Inflammatory macrophage treated with lipopolysaccharide for 1 hour (primary cell): Measurements from ENCODE around the gene TDRD12.

Source experiments
- DNase-seq, 2 donors: peaks; one replicate each; pipeline ENCODE4 v3.0.0-alpha.2; 2020 to 2022

Gene TDRD12

DNA sequence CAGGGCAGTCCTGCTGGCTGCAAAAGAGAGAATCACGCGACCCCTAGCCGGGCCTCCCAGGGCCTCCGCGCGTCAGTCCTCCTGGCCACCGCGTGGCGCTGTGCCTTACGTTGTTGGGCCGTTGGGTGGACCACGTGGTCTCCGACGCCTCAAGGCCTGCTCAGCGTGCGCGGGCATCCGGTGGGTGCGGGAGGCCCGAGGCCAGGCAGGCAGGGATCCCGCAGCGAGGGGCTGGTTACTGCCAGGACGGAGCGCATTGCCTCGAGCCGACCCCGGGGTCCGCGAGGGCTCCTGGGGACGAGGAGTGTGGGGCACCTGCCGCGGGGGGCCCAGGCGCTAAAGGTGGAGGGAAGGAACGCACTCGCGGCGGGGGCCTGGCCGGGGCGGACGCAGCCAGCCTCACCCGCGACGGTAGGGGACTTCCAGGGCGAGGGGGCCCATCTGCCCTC is at the start of gene TDRD12:
Gene TDRD12 (plus strand): TSS at position 157 of the 449 bp plus-strand sequence. CDS start 306 bp downstream, outside the sequence.
- no peak for DNase-seq

- no peak for DNase-seq
These were observed 47.5 kb upstream of the TDRD12 start for GRCh38 chr19:32671883-32672593.

DNA sequence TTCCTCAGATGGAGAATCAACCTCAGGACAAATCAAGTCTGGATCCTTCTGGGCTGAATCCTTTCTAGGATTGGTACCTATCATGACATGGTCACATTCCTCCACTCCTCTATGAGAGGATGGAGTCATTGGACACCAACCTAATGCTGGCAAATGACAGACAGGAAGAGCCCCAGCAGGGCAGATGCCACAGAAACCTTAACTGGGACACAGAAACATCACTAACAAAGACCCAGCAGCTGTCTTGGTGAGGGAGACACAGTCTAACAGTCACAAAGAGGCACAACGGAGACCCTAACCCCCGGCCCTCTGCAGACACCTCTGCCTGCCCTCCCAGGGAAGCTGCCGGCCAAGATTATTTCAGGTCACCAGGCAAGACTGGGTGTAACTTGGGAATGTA is 46.7 kb upstream of the TDRD12 start:
- DNase-seq, result no peak

DNA sequence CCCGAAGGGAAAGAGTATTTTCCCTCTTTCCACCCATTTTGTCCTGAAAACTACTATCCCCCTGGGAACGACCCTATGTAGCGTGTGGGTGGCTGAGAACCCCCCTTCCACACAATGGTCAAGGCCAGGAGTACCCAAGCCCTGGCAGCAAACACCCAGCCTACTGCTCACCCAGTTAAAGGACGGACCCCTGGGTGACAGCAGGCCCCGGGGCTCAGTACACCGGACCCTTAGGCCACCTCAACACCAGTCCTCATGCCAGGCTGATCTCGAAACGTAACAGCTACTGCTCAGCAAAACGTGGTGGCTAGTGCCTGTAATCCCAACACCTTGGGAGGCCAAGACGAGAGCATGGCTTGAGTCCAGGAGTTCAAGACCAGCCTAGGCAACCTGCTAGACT is 46.0 kb upstream of the TDRD12 start:
- DNase-seq, result no peak

GRCh38 chr19:32674153-32674930 is 45.2 kb upstream of the TDRD12 start:
- DNase-seq, result no peak

- DNase-seq, result peak; percentile 97 to 99
These were observed 44.4 kb upstream of the TDRD12 start, which contains the start of gene ANKRD27 for GRCh38 chr19:32674931-32675719. TSS of gene ANKRD27 (minus strand) at chr19:32675180. CDS start at chr19:32659015, 16,165 bp downstream.

- peak; percentile 58 to 66 for DNase-seq
These were observed 43.8 kb upstream of the TDRD12 start, which contains the start of gene RGS9BP for GRCh38 chr19:32675720-32676185. TSS of gene RGS9BP (plus strand) at chr19:32675848. CDS start at chr19:32676264, 416 bp downstream.

DNA sequence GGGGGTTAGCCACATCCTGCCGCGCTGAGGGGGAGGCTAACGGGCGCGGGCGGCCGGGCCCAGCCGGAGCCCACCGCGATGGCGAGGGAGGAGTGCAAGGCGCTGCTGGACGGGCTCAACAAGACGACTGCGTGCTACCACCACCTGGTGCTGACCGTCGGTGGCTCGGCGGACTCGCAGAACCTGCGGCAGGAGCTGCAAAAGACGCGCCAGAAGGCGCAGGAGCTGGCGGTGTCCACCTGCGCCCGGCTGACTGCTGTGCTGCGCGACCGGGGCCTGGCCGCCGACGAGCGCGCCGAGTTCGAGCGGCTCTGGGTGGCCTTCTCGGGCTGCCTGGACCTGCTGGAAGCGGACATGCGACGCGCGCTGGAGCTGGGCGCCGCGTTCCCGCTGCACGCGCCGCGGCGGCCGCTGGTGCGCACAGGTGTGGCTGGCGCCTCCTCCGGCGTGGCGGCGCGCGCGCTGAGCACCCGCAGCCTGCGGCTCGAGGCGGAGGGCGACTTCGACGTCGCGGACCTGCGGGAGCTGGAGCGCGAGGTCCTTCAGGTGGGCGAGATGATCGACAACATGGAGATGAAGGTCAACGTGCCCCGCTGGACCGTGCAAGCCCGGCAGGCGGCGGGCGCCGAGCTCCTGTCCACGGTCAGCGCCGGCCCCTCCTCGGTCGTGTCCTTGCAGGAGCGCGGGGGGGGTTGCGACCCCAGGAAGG is 43.2 kb upstream of the TDRD12 start:
- DNase-seq, result no peak

- DNase-seq, result no peak
These were observed 42.6 kb upstream of the TDRD12 start for GRCh38 chr19:32676895-32677359.

DNA sequence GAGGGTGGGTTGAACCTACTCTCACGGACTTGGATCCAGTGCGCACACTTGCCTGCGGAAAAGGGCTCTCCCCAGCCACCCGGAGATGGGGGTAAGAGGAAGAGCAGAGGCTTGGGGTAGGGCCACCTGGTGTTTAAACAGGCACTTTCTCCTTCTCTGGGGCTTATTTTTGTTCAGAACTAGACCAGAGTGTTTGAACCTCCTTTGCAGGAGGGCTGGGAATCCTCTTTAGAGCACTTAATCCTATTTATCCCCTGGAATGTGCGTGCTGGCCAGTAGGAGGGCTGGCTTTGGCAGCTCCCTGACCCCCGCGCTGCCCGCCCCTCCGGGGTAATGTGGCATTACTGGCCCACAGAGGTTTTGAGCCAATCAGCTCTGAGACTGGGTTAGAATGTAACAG is 41.9 kb upstream of the TDRD12 start:
- no peak for DNase-seq

GRCh38 chr19:32680986-32681385 is 38.6 kb upstream of the TDRD12 start:
- DNase-seq, result peak in 1 of 2 donors; percentile 26

GRCh38 chr19:32682317-32682716 is 37.2 kb upstream of the TDRD12 start:
- DNase-seq, result no peak

DNA sequence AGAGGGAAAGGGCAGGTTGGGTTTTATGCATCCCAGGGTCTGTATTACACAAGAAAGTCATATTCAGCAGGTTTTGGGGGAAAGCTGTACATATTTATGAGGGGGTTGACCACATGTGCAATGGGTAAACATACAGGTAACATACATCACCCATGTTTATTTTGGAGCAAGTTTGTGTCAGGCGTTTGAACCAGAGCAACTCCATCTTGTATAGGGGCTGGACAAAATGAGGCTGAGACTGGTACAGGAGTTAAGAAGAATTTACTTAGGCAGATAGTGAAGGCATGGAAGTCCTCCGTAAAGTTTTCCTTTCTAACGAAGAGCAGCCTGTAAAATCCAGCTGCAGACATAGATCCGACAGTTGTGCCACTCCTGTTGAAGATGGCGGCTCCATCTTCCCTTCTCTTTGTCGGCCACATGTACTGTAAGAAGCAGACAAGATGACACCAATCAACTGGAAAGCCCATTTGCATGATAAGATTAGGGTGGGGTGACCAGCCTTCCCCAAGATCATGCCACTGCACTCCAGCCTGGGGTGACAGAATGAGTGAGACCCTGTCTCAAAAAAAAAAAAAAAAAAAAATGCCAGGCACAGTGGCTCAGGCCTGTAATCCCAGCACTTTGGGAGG is 32.6 kb upstream of the TDRD12 start:
- no peak for DNase-seq

- no peak for DNase-seq
These were observed 31.9 kb upstream of the TDRD12 start for GRCh38 chr19:32687681-32688080.

- no peak for DNase-seq
These were observed 31.3 kb upstream of the TDRD12 start for GRCh38 chr19:32688311-32688710.

DNA sequence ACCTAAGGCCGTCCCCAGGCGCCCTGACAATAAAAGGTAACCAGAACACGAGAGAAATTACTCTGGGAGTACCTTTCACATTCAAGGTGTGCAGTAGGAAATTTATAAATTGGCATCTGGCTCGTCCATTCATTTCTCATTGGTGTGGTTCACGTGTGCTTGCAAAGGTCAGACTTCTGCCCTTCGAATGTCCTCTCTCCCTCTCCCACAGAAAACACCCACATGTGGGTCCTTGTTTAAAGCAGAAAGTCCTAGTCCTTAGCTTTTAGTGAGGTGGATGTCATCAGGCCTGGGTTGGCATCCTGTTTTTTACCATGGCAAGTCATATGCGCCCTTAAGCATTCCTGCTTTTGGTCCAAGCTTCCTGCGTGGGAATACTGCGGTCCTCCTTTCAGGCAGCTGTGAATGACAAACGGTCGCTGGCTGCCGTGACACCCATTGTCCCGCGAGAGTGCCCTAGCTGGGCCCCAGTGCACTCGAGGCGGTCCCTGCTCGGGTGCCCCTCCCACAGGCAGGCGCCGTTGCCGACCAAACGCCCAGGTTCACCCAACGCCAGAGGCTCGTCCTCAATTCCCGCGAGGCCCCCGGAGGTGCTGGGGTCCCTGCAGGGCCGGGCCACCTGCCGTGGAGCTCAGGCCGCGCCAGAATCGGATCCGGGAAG is 28.1 kb upstream of the TDRD12 start, which contains the start of gene NUDT19:
Gene NUDT19 (plus strand): TSS at position 531 of the 661 bp plus-strand sequence. CDS start 140 bp downstream, outside the sequence.
- peak; percentile 77 to 78 for DNase-seq

- DNase-seq, result peak; percentile 77 to 89
These were observed 27.4 kb upstream of the TDRD12 start for GRCh38 chr19:32691952-32692726.

- DNase-seq, result no peak
These were observed 26.9 kb upstream of the TDRD12 start for GRCh38 chr19:32692727-32693061.

DNA sequence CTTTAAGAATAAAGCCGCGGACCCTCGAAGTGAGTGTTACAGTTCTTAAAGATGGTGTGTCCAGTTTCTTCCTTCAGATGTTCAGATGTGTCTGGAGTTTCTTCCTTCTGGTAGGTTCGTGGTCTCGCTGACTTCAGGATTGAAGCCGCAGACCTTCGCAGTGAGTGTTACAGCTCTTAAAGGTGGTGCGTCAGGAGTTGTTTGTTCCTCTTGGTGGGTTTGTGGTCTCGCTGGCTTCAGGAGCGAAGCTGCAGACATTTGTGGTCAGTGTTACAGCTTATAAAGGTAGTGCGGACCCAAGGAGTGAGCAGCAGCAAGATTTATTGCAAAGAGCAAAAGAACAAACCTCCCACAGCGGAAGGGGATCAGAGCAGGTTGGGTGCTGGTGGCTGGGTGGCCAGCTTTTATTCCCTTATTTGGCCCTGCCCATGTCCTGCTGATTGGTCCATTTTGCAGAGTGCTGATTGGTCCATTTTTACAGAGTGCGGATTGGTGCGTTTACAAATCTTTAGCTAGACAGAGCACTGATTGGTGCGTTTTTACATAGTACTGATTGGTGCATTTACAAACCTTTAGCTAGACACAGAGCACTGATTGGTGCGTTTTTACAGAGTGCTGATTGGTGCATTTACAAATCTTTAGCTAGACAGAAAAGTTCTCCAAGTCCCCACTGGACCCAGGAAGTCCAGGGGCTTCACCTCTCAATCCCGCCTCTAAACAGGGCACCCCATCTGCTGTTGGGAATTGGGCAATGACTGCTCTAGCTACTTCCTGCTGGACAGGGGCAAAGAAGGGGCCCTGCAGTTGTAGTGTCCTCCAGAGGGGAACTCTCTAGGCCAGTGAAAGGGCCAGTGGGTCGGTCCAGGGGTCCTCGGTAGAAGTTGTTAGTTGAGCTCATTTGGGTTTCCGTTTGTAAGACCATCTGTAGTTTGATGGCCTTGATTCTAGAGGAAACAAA is 26.1 kb upstream of the TDRD12 start:
- DNase-seq, result peak; percentile 69 to 70
